Mesothelial cell of epicardium (in vitro differentiated cells): ENCODE measurements around the gene ADAMTSL4. TPM values are rescaled to one million over a fixed set of nuclear protein-coding genes. Genes with fewer than 3 reads are reported as not detected.

Experiments
- DNase-seq, 2 experiments: peaks; one replicate each; pipeline ENCODE4 v3.0.0; 2021; ENCODE audit warnings: low spot score in 2 of 2; ENCODE audit not compliant: unreplicated experiment in 2 of 2
- H3K27ac Mint-ChIP-seq: 2 replicates; pipeline ENCODE4 v1.8.0; 2021; ENCODE audit warnings: mixed read lengths
- H3K27me3 Mint-ChIP-seq: 2 replicates; pipeline ENCODE4 v1.8.0; 2021; ENCODE audit warnings: low read depth, mixed read lengths
- H3K36me3 Mint-ChIP-seq: 2 replicates; pipeline ENCODE4 v1.8.0; 2021; ENCODE audit warnings: mixed read lengths
- H3K4me1 Mint-ChIP-seq: 2 replicates; pipeline ENCODE4 v1.8.0; 2021; ENCODE audit warnings: mixed read lengths
- H3K4me3 Mint-ChIP-seq: 2 replicates; pipeline ENCODE4 v1.8.0; 2021; ENCODE audit warnings: mild to moderate bottlenecking, moderate library complexity, mixed read lengths
- H3K9me3 Mint-ChIP-seq: 2 replicates; pipeline ENCODE4 v1.8.0; 2021; ENCODE audit warnings: mixed read lengths
- CTCF ChIP-seq: fragments of 200-600 bp; sonication (generic); IDR thresholded peaks from one replicate; pipeline ENCODE4 v1.5.0; 2021; ENCODE audit warnings: antibody characterized with exemption; ENCODE audit not compliant: unreplicated experiment
- total RNA-seq: library from RNA; stranded (reverse); gene quantifications from 3 replicates; pipeline ENCODE4 v1.2.1, GENCODE V29; 2021

The ADAMTSL4 gene
- total RNA-seq, 1 donor from 2014 or later: 16.6 TPM

DNA sequence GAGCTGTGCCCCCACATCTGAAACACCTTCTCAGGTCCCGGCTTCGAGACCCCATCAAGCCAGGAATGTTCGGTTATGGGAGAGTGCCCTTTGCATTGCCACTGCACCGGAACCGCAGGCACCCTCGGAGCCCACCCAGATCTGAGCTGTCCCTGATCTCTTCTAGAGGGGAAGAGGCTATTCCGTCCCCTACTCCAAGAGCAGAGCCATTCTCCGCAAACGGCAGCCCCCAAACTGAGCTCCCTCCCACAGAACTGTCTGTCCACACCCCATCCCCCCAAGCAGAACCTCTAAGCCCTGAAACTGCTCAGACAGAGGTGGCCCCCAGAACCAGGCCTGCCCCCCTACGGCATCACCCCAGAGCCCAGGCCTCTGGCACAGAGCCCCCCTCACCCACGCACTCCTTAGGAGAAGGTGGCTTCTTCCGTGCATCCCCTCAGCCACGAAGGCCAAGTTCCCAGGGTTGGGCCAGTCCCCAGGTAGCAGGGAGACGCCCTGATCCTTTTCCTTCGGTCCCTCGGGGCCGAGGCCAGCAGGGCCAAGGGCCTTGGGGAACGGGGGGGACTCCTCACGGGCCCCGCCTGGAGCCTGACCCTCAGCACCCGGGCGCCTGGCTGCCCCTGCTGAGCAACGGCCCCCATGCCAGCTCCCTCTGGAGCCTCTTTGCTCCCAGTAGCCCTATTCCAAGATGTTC lies 4.3 kb downstream of the ADAMTSL4 start:
- peaks cover 3% of the 10 kb centered on the region for H3K27me3 Mint-ChIP-seq
- DNase-seq: no peak
- no peak overlapping the region for H3K27ac Mint-ChIP-seq
- H3K36me3 Mint-ChIP-seq: peaks cover 2% of the 10 kb centered on the region
- TF ChIP-seq CTCF: no peak
- H3K4me3 Mint-ChIP-seq: no peak overlapping the region
- no peaks in the 10 kb centered on the region for H3K9me3 Mint-ChIP-seq
- H3K4me1 Mint-ChIP-seq: peaks cover 32% of the 10 kb centered on the region

- peaks cover 2% of the 10 kb centered on the region for H3K36me3 Mint-ChIP-seq
- H3K4me3 Mint-ChIP-seq: no peak overlapping the region
- H3K9me3 Mint-ChIP-seq: no peaks in the 10 kb centered on the region
- no peak for TF ChIP-seq CTCF
- no peak for DNase-seq
- H3K27me3 Mint-ChIP-seq: peaks cover 3% of the 10 kb centered on the region
- H3K4me1 Mint-ChIP-seq: peaks cover 31% of the 10 kb centered on the region
- no peak overlapping the region for H3K27ac Mint-ChIP-seq
Measured at GRCh38 chr1:150554086-150554452, 4.9 kb downstream of the ADAMTSL4 start.

GRCh38 chr1:150555198-150555970 lies 6.2 kb downstream of the ADAMTSL4 start:
- Mint-ChIP-seq H3K27me3 (no peaks in the 10 kb centered on the region), H3K4me3 (no peak overlapping the region), H3K4me1 (peaks cover 29% of the 10 kb centered on the region), H3K36me3 (peaks cover 2% of the 10 kb centered on the region), H3K27ac (no peak overlapping the region), H3K9me3 (no peaks in the 10 kb centered on the region)
- DNase-seq: no peak
- TF ChIP-seq CTCF: no peak

GRCh38 chr1:150555971-150556865 lies 7.0 kb downstream of the ADAMTSL4 start:
- TF ChIP-seq CTCF: no peak
- H3K4me3 Mint-ChIP-seq: no peak overlapping the region
- H3K27ac Mint-ChIP-seq: no peak overlapping the region
- H3K9me3 Mint-ChIP-seq: no peaks in the 10 kb centered on the region
- H3K4me1 Mint-ChIP-seq: peaks cover 31% of the 10 kb centered on the region
- no peak for DNase-seq
- peaks cover 2% of the 10 kb centered on the region for H3K36me3 Mint-ChIP-seq
- no peaks in the 10 kb centered on the region for H3K27me3 Mint-ChIP-seq

- DNase-seq: no peak
- Mint-ChIP-seq H3K36me3 (peaks cover 2% of the 10 kb centered on the region), H3K4me3 (no peak overlapping the region), H3K27ac (no peak overlapping the region), H3K9me3 (no peaks in the 10 kb centered on the region), H3K4me1 (peaks cover 28% of the 10 kb centered on the region), H3K27me3 (no peaks in the 10 kb centered on the region)
- TF ChIP-seq CTCF: no peak
Measured at GRCh38 chr1:150557065-150557600, 7.9 kb downstream of the ADAMTSL4 start.
